GM12891 (cell line): ENCODE results near the gene HOXA13.

Experiments
- POLR2A ChIP-seq: IDR thresholded peaks from 2 replicates; pipeline ENCODE4 v1.6.1; 2011; ENCODE audit warnings: low read depth, low read length, control low read depth
- POLR2AphosphoS5 ChIP-seq: IDR thresholded peaks from 2 replicates; pipeline ENCODE4 v1.6.1; 2011; ENCODE audit warnings: low read depth, low read length, control low read depth
- POU2F2 ChIP-seq: IDR thresholded peaks from 2 replicates; pipeline ENCODE4 v1.6.1; 2011; ENCODE audit warnings: low read depth, mild to moderate bottlenecking, control low read depth, low read length, moderate library complexity
- SPI1 ChIP-seq: IDR thresholded peaks from 2 replicates; pipeline ENCODE4 v1.6.1; 2011; ENCODE audit warnings: low read depth, low read length, control low read depth
- TAF1 ChIP-seq: IDR thresholded peaks from 2 replicates; pipeline ENCODE4 v1.6.1; 2011; ENCODE audit warnings: low read depth, low read length, control low read depth

- no peak for TF ChIP-seq TAF1
- no peak for TF ChIP-seq POLR2A
- no peak for TF ChIP-seq POLR2AphosphoS5
- TF ChIP-seq POU2F2, result no peak
- no peak for TF ChIP-seq SPI1
These were observed 5.9 kb downstream of the HOXA13 start for GRCh38 chr7:27194002-27194352.
